Spleen (tissue), 11 donors: ENCODE measurements around the gene ITIH4. TPM values are rescaled to one million over a fixed set of nuclear protein-coding genes. Genes with fewer than 3 reads are reported as not detected.

ENCODE experiments used
- DNase-seq: peaks from one replicate; pipeline ENCODE4 v3.0.0-alpha.2; 2020
- H3K27ac ChIP-seq, 8 donors: fragments of 200-600 bp; sonication (generic) in 7 of 8; 1 replicate in 4 of 8; 2 replicates in 4 of 8; pipeline versions ENCODE4 v1.5.0 to v1.8.0; 2016 to 2021; ENCODE audit warnings: inconsistent platforms in 4 of 8, mild to moderate bottlenecking in 4 of 8, moderate library complexity in 1 of 8
- H3K27me3 ChIP-seq, 7 donors: fragments of 200-600 bp; sonication (generic) in 6 of 7; replicated peaks in 1 of 7; 1 replicate in 4 of 7; 2 replicates in 3 of 7; pipeline versions ENCODE4 v1.5.0 to v1.8.0; 2016 to 2021; ENCODE audit warnings: inconsistent platforms in 3 of 7, mild to moderate bottlenecking in 1 of 7
- H3K36me3 ChIP-seq, 6 donors: fragments of 200-600 bp; sonication (generic) in 5 of 6; 1 replicate in 4 of 6; 2 replicates in 2 of 6; pipeline versions ENCODE4 v1.5.0 to v1.8.0; 2016 to 2021; ENCODE audit warnings: inconsistent platforms in 2 of 6
- H3K4me1 ChIP-seq, 6 donors: fragments of 200-600 bp; sonication (generic) in 5 of 6; 1 replicate in 3 of 6; 2 replicates in 3 of 6; pipeline versions ENCODE4 v1.5.0 to v1.8.0; 2016 to 2021; ENCODE audit warnings: inconsistent platforms in 3 of 6
- H3K4me3 ChIP-seq, 8 donors: fragments of 200-600 bp; sonication (generic) in 7 of 8; 1 replicate in 4 of 8; 2 replicates in 4 of 8; pipeline versions ENCODE4 v1.5.0 to v1.8.0; 2016 to 2021; ENCODE audit warnings: inconsistent platforms in 4 of 8, mild to moderate bottlenecking in 4 of 8, moderate library complexity in 2 of 8
- H3K9me3 ChIP-seq, 8 donors: fragments of 200-600 bp; sonication (generic) in 7 of 8; 1 replicate in 4 of 8; 2 replicates in 4 of 8; pipeline versions ENCODE4 v1.5.0 to v1.8.0; 2016 to 2021; ENCODE audit warnings: inconsistent platforms in 4 of 8
- POLR2A ChIP-seq, 3 donors: fragments of 450-650 bp; IDR thresholded peaks; one replicate each; pipeline ENCODE4 v1.5.1; 2017; ENCODE audit warnings: antibody characterized with exemption in 3 of 3, mild to moderate bottlenecking in 1 of 3
- POLR2AphosphoS5 ChIP-seq, 3 donors: sonication (generic); formaldehyde crosslinking; IDR thresholded peaks; one replicate each; pipeline ENCODE4 v1.5.1; 2017; ENCODE audit warnings: antibody characterized with exemption in 3 of 3
- WGBS, 5 donors: extraction: QIAGEN DNeasy Blood & Tissue Kit in 3 of 5; methylation state at CpG; one replicate each; pipeline versions ENCODE4 v1.1.5 to v1.1.7; 2013 to 2018; 5-methylcytosine and 5-hydroxymethylcytosine counted together
- intact Hi-C: fragments of 100-400 bp; cut with DNase I; formaldehyde crosslinking; loops from one replicate; pipeline ENCODE4 v1.15.0; 2023; ENCODE audit warnings: low total_unique reads
- polyA plus RNA-seq, 3 donors: library from polyadenylated mRNA; stranded (reverse); fragments of 200-250 nt; gene quantifications; one replicate each; pipeline ENCODE4 v1.2.1, GENCODE V29; 2013
- total RNA-seq, 7 donors: library from RNA; depleted of rRNA in 3 of 7; stranded (reverse); fragments of >200 nt in 3 of 7; fragmentation: NEBNext Ultra II Directional in 4 of 7; extraction: Animal tissue kit (Norgen Biotek cat#: 25700) in 4 of 7; gene quantifications; one replicate each; pipeline versions ENCODE4 v1.1.0 to v1.2.1, GENCODE V29; 2016 to 2021
- TF ChIP-seq, protein P1 (sequence below), 11 experiments: fragments of 200-600 bp in 7 of 11; fragments of 450-650 bp in 4 of 11; sonication (generic) in 4 of 11; IDR thresholded peaks in 8 of 11; conservative IDR thresholded peaks in 3 of 11; 1 replicate in 7 of 11; 2 replicates in 4 of 11; pipeline versions ENCODE4 v1.4.0 to v1.8.0; 2016 to 2021; ENCODE audit warnings: antibody characterized with exemption in 11 of 11, inconsistent platforms in 4 of 11, mild to moderate bottlenecking in 1 of 11
- donor health status: healthy with polysubstance abuse.
- donor health status: DM: no; HTN: no; CAD: no; lungs with moderate emphysema.
- donor health status: DM: no; HTN: no; CAD: no.
- donor health status: Bipolar disorder and iron deficiency.
- donor health status: healthy.
- donor health status: DM: no; HTN: no; CAD: no.
- donor health status: DM: yes; HTN: yes; CAD: no.

ITIH4 gene
- total and polyA plus RNA-seq, 10 donors: 9.9 to 54.2 (median 21.6) TPM

DNA sequence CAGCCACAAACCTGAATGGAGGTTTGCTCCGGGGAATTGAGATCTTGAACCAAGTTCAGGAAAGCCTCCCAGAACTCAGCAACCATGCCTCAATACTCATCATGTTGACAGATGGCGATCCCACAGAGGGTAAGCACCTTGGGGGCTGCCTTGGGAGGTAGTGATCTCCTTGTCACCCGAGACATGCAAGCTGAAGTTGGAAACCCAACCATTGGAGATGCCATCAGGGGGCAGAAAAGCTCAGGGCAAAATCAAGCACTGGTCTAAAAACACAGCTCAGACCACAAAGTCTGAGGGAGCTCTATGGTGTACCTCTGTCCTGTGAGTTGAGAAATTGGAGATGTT lies 47.3 kb downstream of the ITIH4 start:
- Histone ChIP-seq H3K27ac (no peak overlapping the region), H3K4me3 (no peak overlapping the region), H3K9me3 (no peaks in the 10 kb centered on the region), H3K4me1 (peaks cover 0 to 13% (median 7%) of the 10 kb centered on the region in 6 donors), H3K27me3 (no peaks in the 10 kb centered on the region), H3K36me3 (no peaks in the 10 kb centered on the region)
- 84 to 94% (median 87%) methylated on average over 3 of the region's 3 CpGs for WGBS, 5 donors
- TF ChIP-seq, protein P1, sequence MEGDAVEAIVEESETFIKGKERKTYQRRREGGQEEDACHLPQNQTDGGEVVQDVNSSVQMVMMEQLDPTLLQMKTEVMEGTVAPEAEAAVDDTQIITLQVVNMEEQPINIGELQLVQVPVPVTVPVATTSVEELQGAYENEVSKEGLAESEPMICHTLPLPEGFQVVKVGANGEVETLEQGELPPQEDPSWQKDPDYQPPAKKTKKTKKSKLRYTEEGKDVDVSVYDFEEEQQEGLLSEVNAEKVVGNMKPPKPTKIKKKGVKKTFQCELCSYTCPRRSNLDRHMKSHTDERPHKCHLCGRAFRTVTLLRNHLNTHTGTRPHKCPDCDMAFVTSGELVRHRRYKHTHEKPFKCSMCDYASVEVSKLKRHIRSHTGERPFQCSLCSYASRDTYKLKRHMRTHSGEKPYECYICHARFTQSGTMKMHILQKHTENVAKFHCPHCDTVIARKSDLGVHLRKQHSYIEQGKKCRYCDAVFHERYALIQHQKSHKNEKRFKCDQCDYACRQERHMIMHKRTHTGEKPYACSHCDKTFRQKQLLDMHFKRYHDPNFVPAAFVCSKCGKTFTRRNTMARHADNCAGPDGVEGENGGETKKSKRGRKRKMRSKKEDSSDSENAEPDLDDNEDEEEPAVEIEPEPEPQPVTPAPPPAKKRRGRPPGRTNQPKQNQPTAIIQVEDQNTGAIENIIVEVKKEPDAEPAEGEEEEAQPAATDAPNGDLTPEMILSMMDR (IDR thresholded peaks at IDR 0.05 in 8 of 11, conservative IDR thresholded peaks at IDR 0.05 in 3 of 11): no peak
- TF ChIP-seq POLR2A (IDR thresholded peaks at IDR 0.05) (no peak), POLR2AphosphoS5 (IDR thresholded peaks at IDR 0.05) (no peak)
- DNase-seq: no peak
- intact Hi-C loops: no loop called here

DNA sequence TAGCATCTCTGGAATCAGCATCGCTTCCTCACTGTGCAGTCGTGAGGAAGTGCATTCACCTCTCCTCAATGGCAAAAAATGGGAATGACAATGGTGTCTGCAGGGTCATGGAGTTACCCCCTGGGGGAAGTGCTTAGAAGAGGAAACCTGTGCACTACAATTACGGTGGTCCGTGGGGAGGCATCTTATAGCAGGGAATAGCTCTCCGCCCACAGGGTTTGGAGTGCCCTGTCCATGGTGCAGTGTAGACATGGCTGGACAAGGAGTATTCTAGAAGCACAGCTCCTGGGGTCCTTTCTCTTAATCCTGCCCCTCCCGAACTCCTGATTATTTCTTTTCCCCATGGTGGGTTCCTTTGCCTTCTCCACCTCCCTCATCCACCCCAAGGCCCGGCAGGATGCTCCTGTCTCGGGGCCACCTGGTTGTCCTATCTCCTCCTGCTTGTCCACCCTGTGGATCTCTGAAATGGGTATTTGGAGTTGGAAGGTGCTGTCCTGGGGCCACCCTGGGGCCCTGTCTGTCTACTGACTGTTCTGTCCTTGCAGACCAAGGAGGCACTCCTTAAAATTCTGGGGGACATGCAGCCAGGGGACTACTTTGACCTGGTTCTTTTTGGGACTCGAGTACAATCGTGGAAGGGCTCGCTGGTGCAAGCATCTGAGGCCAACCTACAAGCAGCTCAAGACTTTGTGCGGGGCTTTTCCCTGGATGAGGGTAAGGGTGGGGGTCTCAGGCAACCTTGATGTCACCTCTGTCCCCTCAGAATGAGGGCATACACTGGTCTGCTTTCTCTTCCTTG lies 47.9 kb downstream of the ITIH4 start:
- no peaks in the 10 kb centered on the region for H3K9me3 ChIP-seq
- intact Hi-C loops: no loop called here
- DNase-seq: peak; percentile 46
- H3K36me3 ChIP-seq: no peaks in the 10 kb centered on the region
- H3K27ac ChIP-seq: no peak overlapping the region
- no peaks in the 10 kb centered on the region for H3K27me3 ChIP-seq
- TF ChIP-seq, protein P1 (IDR thresholded peaks at IDR 0.05 in 8 of 11, conservative IDR thresholded peaks at IDR 0.05 in 3 of 11): no peak
- TF ChIP-seq POLR2AphosphoS5 (IDR thresholded peaks at IDR 0.05): no peak
- no peak for TF ChIP-seq POLR2A (IDR thresholded peaks at IDR 0.05)
- peaks cover 0 to 13% (median 7%) of the 10 kb centered on the region in 6 donors for H3K4me1 ChIP-seq
- 74 to 85% (median 78%) methylated on average over 12 of the region's 12 CpGs for WGBS, 5 donors
- no peak overlapping the region for H3K4me3 ChIP-seq

DNA sequence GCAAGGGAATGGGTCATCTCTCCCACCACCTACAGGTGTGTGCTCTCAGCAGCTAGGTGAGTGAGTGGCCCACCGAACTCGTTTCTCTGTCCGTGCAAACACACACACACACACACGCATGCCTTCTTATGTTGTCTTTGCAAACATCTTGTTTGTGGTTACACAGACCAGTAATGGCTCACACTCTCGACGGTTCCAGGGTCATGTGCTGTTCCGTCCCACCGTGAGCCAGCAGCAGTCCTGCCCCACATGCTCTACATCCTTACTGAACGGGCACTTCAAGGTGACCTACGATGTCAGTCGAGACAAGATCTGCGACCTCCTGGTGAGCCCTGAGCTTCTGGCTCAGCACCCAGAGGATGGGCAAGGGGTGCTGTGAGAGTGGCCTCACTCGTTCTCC lies 48.7 kb downstream of the ITIH4 start:
- peaks cover 0 to 13% (median 7%) of the 10 kb centered on the region in 6 donors for H3K4me1 ChIP-seq
- no peaks in the 10 kb centered on the region for H3K36me3 ChIP-seq
- WGBS, 5 donors: 42 to 75% (median 67%) methylated on average over 12 to 13 of the region's 13 CpGs
- TF ChIP-seq POLR2AphosphoS5 (IDR thresholded peaks at IDR 0.05) (no peak), POLR2A (IDR thresholded peaks at IDR 0.05) (no peak)
- TF ChIP-seq, protein P1 (IDR thresholded peaks at IDR 0.05 in 8 of 11, conservative IDR thresholded peaks at IDR 0.05 in 3 of 11): no peak
- no peaks in the 10 kb centered on the region for H3K27me3 ChIP-seq
- H3K9me3 ChIP-seq: no peaks in the 10 kb centered on the region
- no peak for DNase-seq
- intact Hi-C loops: no loop called here
- no peak overlapping the region for H3K4me3 ChIP-seq
- H3K27ac ChIP-seq: no peak overlapping the region

DNA sequence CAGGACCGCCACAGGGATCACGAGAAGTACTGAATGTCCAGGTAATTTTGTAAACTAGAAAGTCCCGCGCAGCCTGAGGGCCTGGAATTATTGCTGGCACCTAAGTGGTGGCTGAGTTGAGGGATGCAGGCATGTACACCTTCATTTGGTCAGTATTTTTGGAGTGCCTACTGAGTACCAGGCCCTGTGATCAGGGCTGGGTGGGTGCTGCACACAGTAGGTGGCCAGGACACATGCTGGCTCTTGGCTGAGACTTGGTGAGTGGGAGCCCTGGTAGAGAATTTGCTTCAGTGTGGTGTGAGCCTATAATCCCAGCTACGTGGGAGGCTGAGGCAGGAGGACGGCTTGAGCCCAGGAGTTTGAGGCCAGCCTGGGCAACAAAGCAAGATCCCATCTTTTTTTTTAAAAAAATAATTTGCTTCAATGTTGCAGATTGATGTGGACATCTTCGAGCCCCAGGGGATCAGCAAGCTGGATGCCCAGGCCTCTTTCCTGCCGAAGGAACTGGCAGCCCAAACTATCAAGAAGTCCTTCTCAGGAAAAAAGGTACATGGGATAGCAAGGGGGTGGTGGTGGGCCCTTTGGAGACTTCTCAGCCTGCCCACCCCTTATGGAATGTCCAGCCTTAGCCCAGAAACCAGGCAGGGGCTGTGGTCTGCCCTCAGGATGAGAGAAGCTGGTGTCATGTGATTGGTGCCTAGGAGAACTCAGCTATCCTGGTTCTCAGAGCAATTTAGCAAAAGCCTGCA lies 50.5 kb downstream of the ITIH4 start:
- H3K27me3 ChIP-seq: no peaks in the 10 kb centered on the region
- H3K9me3 ChIP-seq: no peaks in the 10 kb centered on the region
- no peaks in the 10 kb centered on the region for H3K36me3 ChIP-seq
- peaks cover 0 to 13% (median 7%) of the 10 kb centered on the region in 6 donors for H3K4me1 ChIP-seq
- 75 to 86% (median 80%) methylated on average over 8 of the region's 8 CpGs for WGBS, 5 donors
- DNase-seq: no peak
- H3K27ac ChIP-seq: peak overlapping the region in 4 of 8 donors; percentile 51 to 80 (median 60)
- no peak overlapping the region for H3K4me3 ChIP-seq
- intact Hi-C loops: no loop called here
- TF ChIP-seq POLR2A (IDR thresholded peaks at IDR 0.05) (no peak), POLR2AphosphoS5 (IDR thresholded peaks at IDR 0.05) (no peak)
- TF ChIP-seq, protein P1 (IDR thresholded peaks at IDR 0.05 in 8 of 11, conservative IDR thresholded peaks at IDR 0.05 in 3 of 11): no peak
